HG03097 (cell line): ENCODE measurements around the gene ALKBH4.
"Not testable (repeated sequence)": the region's sequence is repeated elsewhere in the genome, so short reads cannot be mapped to it uniquely, and the experiment has no call there.

ENCODE experiments used
- ATAC-seq: cut with Tn5 transposase; IDR thresholded peaks from one replicate; pipeline ENCODE4 v1.9.1; 2021; ENCODE audit not compliant: unreplicated experiment, low FRiP score

Gene ALKBH4

GRCh38 chr7:102479209-102479584 is 14.5 kb upstream of the ALKBH4 start:
- ATAC-seq, result peak; percentile 33

GRCh38 chr7:102478314-102479208 is 13.9 kb upstream of the ALKBH4 start, which contains the start of gene POLR2J:
Gene POLR2J, minus strand, starts transcription at chr7:102478922. Its CDS starts 62 bp downstream, at chr7:102478860.
- peak; percentile 83 for ATAC-seq

GRCh38 chr7:102474736-102475435 is 10.2 kb upstream of the ALKBH4 start:
- not testable (repeated sequence) for ATAC-seq

GRCh38 chr7:102474116-102474515 is 9.5 kb upstream of the ALKBH4 start:
- not testable (repeated sequence) for ATAC-seq

GRCh38 chr7:102473271-102473991 is 8.8 kb upstream of the ALKBH4 start:
- ATAC-seq, result no peak

GRCh38 chr7:102472126-102473041 is 7.7 kb upstream of the ALKBH4 start:
- no peak for ATAC-seq

GRCh38 chr7:102471791-102472125 is 7.1 kb upstream of the ALKBH4 start:
- no peak for ATAC-seq

GRCh38 chr7:102469972-102470825 is 5.5 kb upstream of the ALKBH4 start:
- no peak for ATAC-seq

GRCh38 chr7:102469351-102469971 is 4.8 kb upstream of the ALKBH4 start:
- no peak for ATAC-seq

- ATAC-seq, result no peak
Measured at GRCh38 chr7:102468478-102469350, 4.1 kb upstream of the ALKBH4 start.

- ATAC-seq, result no peak
Measured at GRCh38 chr7:102467581-102468477, 3.2 kb upstream of the ALKBH4 start.

GRCh38 chr7:102466097-102466496 is 1.4 kb upstream of the ALKBH4 start:
- no peak for ATAC-seq

- ATAC-seq, result no peak
Measured at GRCh38 chr7:102463841-102464576, 654 bp downstream of the ALKBH4 start.

- no peak for ATAC-seq
Measured at GRCh38 chr7:102460467-102460866, 4.2 kb downstream of the ALKBH4 start.

GRCh38 chr7:102459221-102459844 is 5.3 kb downstream of the ALKBH4 start:
- no peak for ATAC-seq
